NOMO-1 (cell line): Measurements from ENCODE around the gene ENPP5.

Experiments
- DNase-seq, 2 experiments: peaks; one replicate each; lab custom pipeline; 2025; ENCODE audit not compliant: unreplicated experiment in 2 of 2; lab: John Stamatoyannopoulos, UW

The ENPP5 gene

GRCh38 chr6:46170357-46171289, at the start of gene ENPP5:
TSS of gene ENPP5 (minus strand) at chr6:46170980. CDS start at chr6:46168262, 2,718 bp downstream.
- DNase-seq, result peak; percentile 28 to 41

GRCh38 chr6:46219661-46220060, 48.9 kb upstream of the ENPP5 start:
- DNase-seq, result peak in 1 of 2 experiments; percentile 21

GRCh38 chr6:46218457-46218856, 47.7 kb upstream of the ENPP5 start:
- DNase-seq, result no peak

- peak; percentile 35 to 85 for DNase-seq
Observed at GRCh38 chr6:46217671-46218131, 46.9 kb upstream of the ENPP5 start.

GRCh38 chr6:46216879-46217278, 46.1 kb upstream of the ENPP5 start:
- no peak for DNase-seq

GRCh38 chr6:46215777-46216176, 45.0 kb upstream of the ENPP5 start:
- no peak for DNase-seq

- no peak for DNase-seq
Observed at GRCh38 chr6:46215213-46215612, 44.4 kb upstream of the ENPP5 start.

GRCh38 chr6:46211917-46212316, 41.1 kb upstream of the ENPP5 start:
- no peak for DNase-seq

- no peak for DNase-seq
Observed at GRCh38 chr6:46210294-46210693, 39.5 kb upstream of the ENPP5 start.

- no peak for DNase-seq
Observed at GRCh38 chr6:46208303-46208702, 37.5 kb upstream of the ENPP5 start.

GRCh38 chr6:46207174-46207573, 36.4 kb upstream of the ENPP5 start:
- no peak for DNase-seq

- no peak for DNase-seq
Observed at GRCh38 chr6:46204880-46205650, 34.3 kb upstream of the ENPP5 start.

- no peak for DNase-seq
Observed at GRCh38 chr6:46203391-46204177, 32.8 kb upstream of the ENPP5 start.

- no peak for DNase-seq
Observed at GRCh38 chr6:46201702-46202101, 30.9 kb upstream of the ENPP5 start.

GRCh38 chr6:46199387-46199786, 28.6 kb upstream of the ENPP5 start:
- no peak for DNase-seq

- no peak for DNase-seq
Observed at GRCh38 chr6:46191961-46192360, 21.2 kb upstream of the ENPP5 start.

- no peak for DNase-seq
Observed at GRCh38 chr6:46190889-46191288, 20.1 kb upstream of the ENPP5 start.

- no peak for DNase-seq
Observed at GRCh38 chr6:46189726-46190125, 18.9 kb upstream of the ENPP5 start.

- no peak for DNase-seq
Observed at GRCh38 chr6:46186583-46186982, 15.8 kb upstream of the ENPP5 start.

GRCh38 chr6:46184114-46184513, 13.3 kb upstream of the ENPP5 start:
- no peak for DNase-seq

GRCh38 chr6:46175976-46176375, 5.2 kb upstream of the ENPP5 start:
- DNase-seq, result no peak
